ENCODE data around the gene CDO1. TPM values are rescaled to one million over a fixed set of nuclear protein-coding genes. Genes with fewer than 3 reads are reported as not detected.

Gene CDO1
- polyA plus RNA-seq, 1 donor (not counting 4 experiments of a cell fraction or from before 2014, with no cell fraction given): not detected

- TF ChIP-seq EZH2 (IDR thresholded peaks at IDR 0.05; ENCODE audit: low read length): no peak
- TF ChIP-seq, protein P1, sequence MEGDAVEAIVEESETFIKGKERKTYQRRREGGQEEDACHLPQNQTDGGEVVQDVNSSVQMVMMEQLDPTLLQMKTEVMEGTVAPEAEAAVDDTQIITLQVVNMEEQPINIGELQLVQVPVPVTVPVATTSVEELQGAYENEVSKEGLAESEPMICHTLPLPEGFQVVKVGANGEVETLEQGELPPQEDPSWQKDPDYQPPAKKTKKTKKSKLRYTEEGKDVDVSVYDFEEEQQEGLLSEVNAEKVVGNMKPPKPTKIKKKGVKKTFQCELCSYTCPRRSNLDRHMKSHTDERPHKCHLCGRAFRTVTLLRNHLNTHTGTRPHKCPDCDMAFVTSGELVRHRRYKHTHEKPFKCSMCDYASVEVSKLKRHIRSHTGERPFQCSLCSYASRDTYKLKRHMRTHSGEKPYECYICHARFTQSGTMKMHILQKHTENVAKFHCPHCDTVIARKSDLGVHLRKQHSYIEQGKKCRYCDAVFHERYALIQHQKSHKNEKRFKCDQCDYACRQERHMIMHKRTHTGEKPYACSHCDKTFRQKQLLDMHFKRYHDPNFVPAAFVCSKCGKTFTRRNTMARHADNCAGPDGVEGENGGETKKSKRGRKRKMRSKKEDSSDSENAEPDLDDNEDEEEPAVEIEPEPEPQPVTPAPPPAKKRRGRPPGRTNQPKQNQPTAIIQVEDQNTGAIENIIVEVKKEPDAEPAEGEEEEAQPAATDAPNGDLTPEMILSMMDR (optimal IDR thresholded peaks at IDR 0.05 in 1 of 3, IDR thresholded peaks at IDR 0.05 in 1 of 3, conservative IDR thresholded peaks at IDR 0.05 in 1 of 3; ENCODE audit: extremely low read depth in 1 of 3, insufficient read depth in 2 of 3, low read length in 3 of 3): peak in 2 of 3 experiments; percentile 34 to 47
- FAIRE-seq (no peak), DNase-seq (ENCODE audit: low read depth, low spot score) (no peak)
- H3K9me1 ChIP-seq (ENCODE audit: control insufficient read depth, extremely low read depth, insufficient read depth, low read length): no peaks in the 10 kb centered on the region
- H3K9me3 ChIP-seq (ENCODE audit: control insufficient read depth, low read depth, low read length): no peaks in the 10 kb centered on the region
- peak overlapping the region in 2 of 3 experiments; percentile 21 to 29 for H3K4me3 ChIP-seq (ENCODE audit: control insufficient read depth in 2 of 3, extremely low read depth in 1 of 3, insufficient read depth in 2 of 3, low read depth in 1 of 3, low read length in 3 of 3)
- peaks cover 61% of the 10 kb centered on the region for H3K79me2 ChIP-seq (ENCODE audit: control insufficient read depth, insufficient read depth, low read length)
- H3K27ac ChIP-seq (ENCODE audit: control insufficient read depth, insufficient read depth, low read length): no peak overlapping the region
- no peak overlapping the region for H2AFZ ChIP-seq (ENCODE audit: control insufficient read depth, low read length)
- dilution Hi-C loops (cut with MboI; ENCODE audit: extremely low pct_ligation_motif_present, low sequenced_read_pairs): no loop called here
- peaks cover under 1 to 2% of the 10 kb centered on the region in 2 experiments for H3K36me3 ChIP-seq (ENCODE audit: control insufficient read depth in 2 of 2, extremely low read depth in 1 of 2, insufficient read depth in 2 of 2, low read length in 2 of 2)
- peak overlapping the region; percentile 86 for H3K4me2 ChIP-seq (ENCODE audit: control insufficient read depth, extremely low read depth, insufficient read depth, low read depth, low read length)
- no peaks in the 10 kb centered on the region for H3K27me3 ChIP-seq (ENCODE audit: control insufficient read depth, extremely low read depth, insufficient read depth, low read length)
- peaks cover 21% of the 10 kb centered on the region for H3K4me1 ChIP-seq (ENCODE audit: control insufficient read depth, extremely low read depth, insufficient read depth, low read length)
- no peaks in the 10 kb centered on the region for H4K20me1 ChIP-seq (ENCODE audit: control insufficient read depth, extremely low read depth, insufficient read depth, low read length)
- H3K9ac ChIP-seq (ENCODE audit: control insufficient read depth, extremely low read depth, insufficient read depth, low read length): no peak overlapping the region
Measured at GRCh38 chr5:115838885-115839518, 22.5 kb upstream of the CDO1 start.

DNA sequence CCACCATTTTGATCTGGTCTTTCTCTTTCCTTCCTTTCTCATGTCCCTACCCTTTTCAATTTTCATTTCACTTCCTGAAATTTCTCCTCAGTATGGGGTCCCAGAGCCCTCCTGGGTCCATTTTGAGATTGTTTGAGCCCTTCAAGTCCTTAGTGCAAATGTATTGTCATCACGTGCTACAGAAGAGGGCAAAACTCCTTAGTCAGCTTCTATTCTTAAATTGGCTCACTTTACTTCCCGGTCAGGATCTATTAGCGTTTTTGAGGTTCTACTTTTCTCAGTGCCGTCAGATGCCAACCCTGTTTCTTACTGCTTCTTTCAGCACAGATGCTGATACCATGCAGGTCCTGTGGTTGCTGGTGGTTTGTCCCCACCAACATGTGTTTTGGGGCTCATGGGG is 19.0 kb upstream of the CDO1 start:
- no peak for TF ChIP-seq EZH2 (IDR thresholded peaks at IDR 0.05; ENCODE audit: low read length)
- TF ChIP-seq, protein P1 (optimal IDR thresholded peaks at IDR 0.05 in 1 of 3, IDR thresholded peaks at IDR 0.05 in 1 of 3, conservative IDR thresholded peaks at IDR 0.05 in 1 of 3; ENCODE audit: extremely low read depth in 1 of 3, insufficient read depth in 2 of 3, low read length in 3 of 3): no peak
- no peak for FAIRE-seq

More for the DNA sequence above, 19.0 kb upstream of the CDO1 start:
- H3K4me2 ChIP-seq (ENCODE audit: control insufficient read depth, extremely low read depth, insufficient read depth, low read depth, low read length): no peak overlapping the region
- H3K9me1 ChIP-seq (ENCODE audit: control insufficient read depth, extremely low read depth, insufficient read depth, low read length): no peaks in the 10 kb centered on the region
- H2AFZ ChIP-seq (ENCODE audit: control insufficient read depth, low read length): no peak overlapping the region
- no peaks in the 10 kb centered on the region for H3K27me3 ChIP-seq (ENCODE audit: control insufficient read depth, extremely low read depth, insufficient read depth, low read length)
- H3K4me3 ChIP-seq (ENCODE audit: control insufficient read depth in 2 of 3, extremely low read depth in 1 of 3, insufficient read depth in 2 of 3, low read depth in 1 of 3, low read length in 3 of 3): no peak overlapping the region
- peaks cover 11% of the 10 kb centered on the region for H3K4me1 ChIP-seq (ENCODE audit: control insufficient read depth, extremely low read depth, insufficient read depth, low read length)
- no peaks in the 10 kb centered on the region for H3K9me3 ChIP-seq (ENCODE audit: control insufficient read depth, low read depth, low read length)
- DNase-seq (ENCODE audit: low read depth, low spot score): no peak
- H3K27ac ChIP-seq (ENCODE audit: control insufficient read depth, insufficient read depth, low read length): no peak overlapping the region
- H3K9ac ChIP-seq (ENCODE audit: control insufficient read depth, extremely low read depth, insufficient read depth, low read length): no peak overlapping the region
- peaks cover 2 to 6% of the 10 kb centered on the region in 2 experiments for H3K36me3 ChIP-seq (ENCODE audit: control insufficient read depth in 2 of 2, extremely low read depth in 1 of 2, insufficient read depth in 2 of 2, low read length in 2 of 2)
- dilution Hi-C loops (cut with MboI; ENCODE audit: extremely low pct_ligation_motif_present, low sequenced_read_pairs): no loop called here
- H3K79me2 ChIP-seq (ENCODE audit: control insufficient read depth, insufficient read depth, low read length): peaks cover 31% of the 10 kb centered on the region
- no peaks in the 10 kb centered on the region for H4K20me1 ChIP-seq (ENCODE audit: control insufficient read depth, extremely low read depth, insufficient read depth, low read length)
